NCI-H146 treated with DMSO at 0.1 percent for 48 hours (cell line): Measurements from ENCODE around the gene YIPF2.
"Not testable (repeated sequence)": the region's sequence is repeated elsewhere in the genome, so short reads cannot be mapped to it uniquely, and the experiment has no call there.

ENCODE experiments used
- DNase-seq: peaks from one replicate; lab custom pipeline; 2025; ENCODE audit not compliant: unreplicated experiment; lab: John Stamatoyannopoulos, UW

Gene YIPF2

DNA sequence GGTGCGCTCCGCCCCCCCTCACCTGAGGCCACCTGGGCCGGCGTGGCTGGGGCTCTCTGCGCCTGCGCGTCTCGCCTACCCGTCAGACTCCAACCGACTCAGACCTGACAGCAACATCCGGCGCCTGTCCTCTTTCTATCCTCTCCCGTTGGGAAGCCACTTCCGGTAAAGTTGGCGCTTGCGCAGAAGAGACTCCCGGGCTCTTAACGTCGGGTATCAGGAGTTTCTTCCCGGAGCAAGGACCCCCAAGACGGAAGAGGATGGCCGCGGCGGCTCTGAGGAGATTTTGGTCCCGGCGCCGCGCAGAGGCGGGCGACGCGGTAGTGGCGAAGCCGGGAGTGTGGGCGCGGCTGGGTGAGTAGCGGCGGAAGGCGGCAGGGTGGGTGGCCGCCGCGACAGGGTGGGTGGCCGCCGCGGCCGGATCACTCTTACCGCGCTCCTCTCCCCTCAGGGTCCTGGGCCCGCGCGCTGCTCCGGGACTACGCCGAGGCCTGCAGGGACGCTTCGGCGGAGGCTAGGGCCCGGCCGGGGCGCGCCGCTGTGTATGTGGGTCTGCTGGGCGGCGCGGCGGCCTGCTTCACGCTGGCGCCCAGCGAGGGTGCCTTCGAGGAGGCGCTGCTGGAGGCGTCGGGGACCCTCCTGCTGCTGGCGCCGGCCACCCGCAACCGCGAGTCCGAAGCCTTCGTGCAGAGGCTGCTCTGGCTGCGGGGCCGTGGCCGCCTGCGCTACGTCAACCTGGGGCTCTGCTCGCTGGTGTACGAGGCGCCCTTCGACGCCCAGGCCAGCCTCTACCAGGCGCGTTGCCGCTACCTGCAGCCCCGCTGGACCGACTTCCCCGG is at the start of gene YIPF2, which contains the start of gene TIMM29:
Gene YIPF2, minus strand, starts transcription at position 77 of the 839 bp plus-strand sequence. CDS start 229 bp downstream, outside the sequence.
Gene TIMM29, plus strand, starts transcription at position 249 of the 839 bp plus-strand sequence. Its CDS starts 12 bp downstream, at position 261.
- peak; percentile 98 for DNase-seq

GRCh38 chr19:10977742-10978092 is 49.3 kb upstream of the YIPF2 start:
- no peak for DNase-seq

- DNase-seq = no peak
Measured at GRCh38 chr19:10976131-10976892, 47.9 kb upstream of the YIPF2 start.

DNA sequence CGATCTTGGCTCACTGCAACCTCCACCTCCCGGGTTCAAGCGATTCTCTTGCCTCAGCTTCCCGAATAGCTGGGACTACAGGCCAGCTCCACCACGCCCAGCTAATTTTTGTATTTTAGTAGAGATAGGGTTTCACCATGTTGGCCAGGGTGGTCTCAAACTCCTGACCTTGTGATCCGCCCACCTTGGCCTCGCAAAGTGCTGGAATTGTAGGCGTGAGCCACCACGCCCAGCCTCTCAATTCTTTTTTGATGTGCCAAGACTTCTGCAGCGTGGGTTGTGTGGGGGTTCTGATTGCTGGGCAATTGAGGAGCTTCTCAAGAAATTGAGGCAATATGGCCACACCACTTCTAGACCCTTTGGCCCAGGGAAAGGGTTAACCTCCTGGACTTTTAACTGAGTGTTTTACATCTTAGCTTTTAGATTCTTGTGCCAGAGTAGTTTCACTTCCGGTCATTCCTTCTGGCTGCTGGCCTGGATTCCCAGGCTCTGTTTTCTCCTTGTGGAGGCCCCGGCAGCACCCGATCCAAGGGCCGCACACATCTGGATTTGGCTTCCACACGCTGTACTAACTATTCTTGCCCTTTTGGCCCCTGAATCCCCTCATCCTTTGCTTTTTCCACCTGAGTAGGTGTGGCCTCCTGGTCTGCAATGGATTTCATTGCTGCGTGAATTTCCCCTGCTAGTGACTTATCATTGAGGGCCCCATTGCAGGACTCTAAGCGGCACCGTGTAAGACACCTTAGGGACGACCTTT is 47.1 kb upstream of the YIPF2 start:
- no peak for DNase-seq

GRCh38 chr19:10971107-10971726 is 42.8 kb upstream of the YIPF2 start:
- no peak for DNase-seq

- DNase-seq = no peak
Measured at GRCh38 chr19:10968527-10969135, 40.2 kb upstream of the YIPF2 start.

GRCh38 chr19:10966809-10967208 is 38.4 kb upstream of the YIPF2 start:
- DNase-seq = no peak

- no peak for DNase-seq
Measured at GRCh38 chr19:10965398-10965797, 37.0 kb upstream of the YIPF2 start.

GRCh38 chr19:10964903-10965302 is 36.5 kb upstream of the YIPF2 start:
- DNase-seq = no peak

DNA sequence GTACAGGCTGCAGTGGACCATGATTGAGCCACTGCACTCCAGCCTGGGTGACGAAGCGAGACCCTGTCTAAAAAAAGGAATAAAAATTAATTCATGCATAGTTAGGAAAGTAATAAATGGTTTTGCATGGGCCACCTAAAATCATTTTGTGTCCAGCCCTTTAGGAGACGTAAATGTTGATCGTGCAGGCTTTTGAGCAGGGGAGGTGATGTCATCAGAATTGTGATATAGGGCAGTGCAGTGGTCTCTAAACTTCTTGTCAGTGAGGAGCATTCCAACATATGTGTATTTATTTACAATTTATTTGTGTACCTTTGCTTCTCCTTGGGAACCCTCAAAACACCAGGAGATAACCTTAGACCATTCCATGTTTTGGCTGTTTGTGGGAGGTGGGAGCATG is 35.4 kb upstream of the YIPF2 start:
- no peak for DNase-seq

GRCh38 chr19:10962863-10963262 is 34.4 kb upstream of the YIPF2 start:
- DNase-seq = no peak

GRCh38 chr19:10961073-10961860 is 32.8 kb upstream of the YIPF2 start:
- no peak for DNase-seq

DNA sequence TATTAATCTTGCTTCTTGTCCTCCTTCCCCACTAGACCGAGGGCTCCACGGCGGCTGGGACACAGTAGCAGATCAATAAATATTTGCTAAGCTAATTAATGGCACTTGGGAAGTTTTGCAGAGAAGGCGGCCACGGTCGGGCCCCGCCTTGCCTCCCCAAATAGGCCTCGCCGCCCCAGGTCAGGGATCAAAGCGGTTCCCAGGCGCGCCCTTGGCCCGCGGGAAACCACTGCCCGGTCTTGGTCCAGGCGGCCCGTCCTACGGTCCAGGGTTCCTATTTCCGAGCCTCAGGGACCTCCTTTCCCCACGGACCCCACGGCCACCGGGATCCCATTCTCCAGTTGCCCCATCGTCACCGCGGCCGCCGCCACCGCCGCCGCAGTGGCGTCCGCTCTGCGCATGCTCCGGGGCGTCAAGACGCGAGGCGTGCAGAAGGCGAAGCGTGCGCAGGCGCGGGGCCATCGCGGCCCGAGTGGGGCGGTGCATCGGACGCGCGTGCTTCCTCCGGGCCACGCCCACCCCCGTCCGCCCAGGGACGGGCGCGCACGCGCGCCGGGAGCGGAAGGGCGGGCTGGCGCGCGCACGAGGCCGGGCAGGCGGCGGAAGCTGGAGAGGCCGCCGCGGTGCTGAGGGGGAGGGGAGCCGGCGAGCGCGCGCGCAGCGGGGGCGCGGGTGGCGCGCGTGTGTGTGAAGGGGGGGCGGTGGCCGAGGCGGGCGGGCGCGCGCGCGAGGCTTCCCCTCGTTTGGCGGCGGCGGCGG is 32.1 kb upstream of the YIPF2 start, which contains the start of gene SMARCA4:
Gene SMARCA4, plus strand, starts transcription at position 717 of the 759 bp plus-strand sequence. CDS start 23,122 bp downstream, outside the sequence.
- DNase-seq = peak; percentile 90

- DNase-seq = not testable (repeated sequence)
Measured at GRCh38 chr19:10959277-10959968, 31.0 kb upstream of the YIPF2 start.

DNA sequence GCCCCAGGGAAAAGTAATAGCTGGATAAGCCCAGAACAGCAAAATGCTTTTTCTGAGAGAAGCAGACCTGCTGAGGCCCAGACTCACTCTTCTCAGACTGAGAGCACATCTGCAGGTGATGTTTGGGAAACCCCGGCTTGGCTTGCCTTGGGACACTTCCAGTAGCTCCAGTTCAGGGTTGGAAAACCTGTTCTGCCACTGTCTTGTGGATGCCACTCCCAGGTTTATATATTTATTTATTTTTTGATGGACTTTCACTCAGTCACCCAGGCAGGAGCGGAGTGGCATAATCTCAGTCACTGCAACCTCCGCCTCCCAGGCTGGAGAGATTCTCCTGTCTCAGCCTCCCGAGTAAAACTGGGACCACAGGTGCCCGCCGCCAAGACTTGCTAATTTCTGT is 24.4 kb upstream of the YIPF2 start:
- DNase-seq = no peak

GRCh38 chr19:10946958-10947657 is 18.7 kb upstream of the YIPF2 start:
- DNase-seq = no peak

- no peak for DNase-seq
Measured at GRCh38 chr19:10945264-10945663, 16.8 kb upstream of the YIPF2 start.

DNA sequence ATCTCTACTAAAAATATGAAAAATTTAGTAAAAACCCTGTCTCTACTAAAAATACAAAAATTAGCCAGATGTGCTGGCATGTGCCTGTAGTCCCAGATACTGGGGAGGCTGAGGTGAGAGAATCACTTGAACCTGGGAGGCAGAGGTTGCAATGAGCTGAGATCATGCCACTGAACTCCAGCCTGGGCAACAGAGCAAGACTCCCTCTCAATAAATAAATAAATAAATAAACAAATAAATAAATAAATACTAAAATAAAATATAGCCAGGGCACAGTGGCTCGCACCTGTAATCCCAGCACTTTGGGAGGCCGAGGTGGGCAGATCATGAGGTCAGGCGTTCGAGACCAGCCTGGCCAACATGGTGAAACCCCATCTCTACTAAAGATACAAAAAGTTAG is 15.0 kb upstream of the YIPF2 start:
- DNase-seq = not testable (repeated sequence)
